ENCODE data around the gene ZNF366. TPM values are rescaled to one million over a fixed set of nuclear protein-coding genes. Genes with fewer than 3 reads are reported as not detected.

ZNF366 gene
- total RNA-seq, 1 experiment from 2014 or later = 0.17 TPM

GRCh38 chr5:72441862-72442540 is 65.2 kb downstream of the ZNF366 start:
- CTCF ChIA-PET = no interaction called here
- Histone ChIP-seq H3K27ac (no peak overlapping the region), H3K9me3 (ENCODE audit: insufficient read depth, low read depth) (no peaks in the 10 kb centered on the region), H3K27me3 (ENCODE audit: insufficient read depth, low read depth) (no peaks in the 10 kb centered on the region), H3K36me3 (ENCODE audit: low read depth) (no peaks in the 10 kb centered on the region), H3K9me2 (ENCODE audit: insufficient read depth) (no peaks in the 10 kb centered on the region), H2AFZ (no peak overlapping the region), H3K4me3 (no peak overlapping the region), H3K4me2 (no peak overlapping the region), H3K79me2 (ENCODE audit: low read depth) (no peaks in the 10 kb centered on the region), H3K4me1 (replicated peaks; ENCODE audit: insufficient read depth) (peaks cover 13% of the 10 kb centered on the region), H3F3A (ENCODE audit: insufficient read depth, low read depth) (no peaks in the 10 kb centered on the region), H4K20me1 (ENCODE audit: insufficient read depth) (no peaks in the 10 kb centered on the region)
- intact Hi-C loops (cut with micrococcal nuclease; ENCODE audit: unreplicated experiment) = no loop called here
- TSS peak; percentile 24 for BruUV-seq (replicated peaks)
- DNase-seq = peak; percentile 17 to 43
- POLR2A ChIA-PET (ENCODE audit: unreplicated experiment) = no interaction called here
- TF ChIP-seq CTCF (conservative IDR thresholded peaks at IDR 0.05) (no peak), EZH2 (IDR thresholded peaks at IDR 0.05; ENCODE audit: low read depth) (no peak)

- no peaks in the 10 kb centered on the region for H3K79me2 ChIP-seq (ENCODE audit: low read depth)
- no peaks in the 10 kb centered on the region for H3F3A ChIP-seq (ENCODE audit: insufficient read depth, low read depth)
- no peaks in the 10 kb centered on the region for H3K9me2 ChIP-seq (ENCODE audit: insufficient read depth)
- ChIA-PET CTCF (no interaction called here), POLR2A (ENCODE audit: unreplicated experiment) (no interaction called here)
- H3K4me2 ChIP-seq = no peak overlapping the region
- no peaks in the 10 kb centered on the region for H3K27me3 ChIP-seq (ENCODE audit: insufficient read depth, low read depth)
- H3K9me3 ChIP-seq (ENCODE audit: insufficient read depth, low read depth) = no peaks in the 10 kb centered on the region; the same call in 1 of the 2 replicates
- TF ChIP-seq CTCF (conservative IDR thresholded peaks at IDR 0.05) (no peak), EZH2 (IDR thresholded peaks at IDR 0.05; ENCODE audit: low read depth) (no peak)
- no peaks in the 10 kb centered on the region for H3K36me3 ChIP-seq (ENCODE audit: low read depth)
- no peaks in the 10 kb centered on the region for H4K20me1 ChIP-seq (ENCODE audit: insufficient read depth)
- TSS peak; percentile 93 for BruUV-seq (replicated peaks)
- H3K27ac ChIP-seq = no peak overlapping the region
- DNase-seq = no peak
- intact Hi-C loops (cut with micrococcal nuclease; ENCODE audit: unreplicated experiment) = no loop called here
- H3K4me3 ChIP-seq = no peak overlapping the region
- H2AFZ ChIP-seq = no peak overlapping the region
- peaks cover 13% of the 10 kb centered on the region for H3K4me1 ChIP-seq (replicated peaks; ENCODE audit: insufficient read depth)
These were observed 66.0 kb downstream of the ZNF366 start for GRCh38 chr5:72441094-72441723.

DNA sequence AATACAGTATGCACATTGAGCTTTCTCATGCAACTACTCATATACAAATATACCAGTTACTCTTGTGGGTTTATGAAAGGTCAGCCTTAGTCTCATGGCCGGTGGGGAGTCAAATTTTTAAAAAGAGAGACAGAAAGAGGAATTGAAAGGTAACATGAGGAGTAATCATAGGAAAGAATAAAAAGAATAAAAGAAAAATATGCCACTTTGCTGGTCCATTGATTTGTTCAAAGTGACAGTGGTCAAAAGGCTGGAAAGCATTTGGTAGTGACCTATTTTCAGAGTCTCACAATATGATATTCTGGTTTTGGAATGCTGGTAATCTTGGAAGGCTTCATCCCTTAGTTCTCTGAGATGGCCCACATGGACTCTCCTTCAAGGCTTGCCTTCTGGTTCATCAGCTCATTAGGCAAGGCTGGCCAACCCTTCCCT is 67.0 kb downstream of the ZNF366 start:
- intact Hi-C loops (cut with micrococcal nuclease; ENCODE audit: unreplicated experiment) = no loop called here
- TF ChIP-seq CTCF (conservative IDR thresholded peaks at IDR 0.05) (no peak), EZH2 (IDR thresholded peaks at IDR 0.05; ENCODE audit: low read depth) (no peak)
- H3K27ac ChIP-seq = no peak overlapping the region
- H3F3A ChIP-seq (ENCODE audit: insufficient read depth, low read depth) = no peaks in the 10 kb centered on the region
- no peak overlapping the region for H2AFZ ChIP-seq
- no peak overlapping the region for H3K4me2 ChIP-seq
- DNase-seq = no peak
- no peak overlapping the region for H3K4me3 ChIP-seq
- H3K27me3 ChIP-seq (ENCODE audit: insufficient read depth, low read depth) = no peaks in the 10 kb centered on the region
- H3K79me2 ChIP-seq (ENCODE audit: low read depth) = no peaks in the 10 kb centered on the region
- peaks cover 13% of the 10 kb centered on the region for H3K4me1 ChIP-seq (replicated peaks; ENCODE audit: insufficient read depth)
- no peaks in the 10 kb centered on the region for H4K20me1 ChIP-seq (ENCODE audit: insufficient read depth)
- CTCF ChIA-PET = no interaction called here
- POLR2A ChIA-PET (ENCODE audit: unreplicated experiment) = no interaction called here
- H3K36me3 ChIP-seq (ENCODE audit: low read depth) = no peaks in the 10 kb centered on the region
- no peaks in the 10 kb centered on the region for H3K9me2 ChIP-seq (ENCODE audit: insufficient read depth)
- no peaks in the 10 kb centered on the region; the same call in 1 of the 2 replicates for H3K9me3 ChIP-seq (ENCODE audit: insufficient read depth, low read depth)
- no TSS peak for BruUV-seq (replicated peaks)
